Uterus (tissue), 4 donors: ENCODE data around the gene RAB39A. TPM values are rescaled to one million over a fixed set of nuclear protein-coding genes. Genes with fewer than 3 reads are reported as not detected.

Experiments used
- DNase-seq, 2 donors: peaks; one replicate each; pipeline ENCODE4 v3.0.0-alpha.2; 2019 to 2020
- H3K27ac ChIP-seq, 2 donors: fragments of 200-600 bp; sonication (generic); 1 replicate in 1 of 2; 2 replicates in 1 of 2; pipeline ENCODE4 v1.5.1; 2016 to 2018
- H3K27me3 ChIP-seq, 2 donors: fragments of 200-600 bp; sonication (generic); one replicate each; pipeline ENCODE4 v1.5.1; 2018 to 2019; ENCODE audit warnings: control low read depth in 1 of 2
- H3K36me3 ChIP-seq, 2 donors: fragments of 200-600 bp; sonication (generic); one replicate each; pipeline ENCODE4 v1.5.1; 2019; ENCODE audit warnings: control low read depth in 1 of 2
- H3K4me1 ChIP-seq, 2 donors: fragments of 200-600 bp; sonication (generic); one replicate each; pipeline ENCODE4 v1.5.1; 2018 to 2019; ENCODE audit warnings: control low read depth in 1 of 2
- H3K4me3 ChIP-seq, 2 donors: fragments of 200-600 bp; sonication (generic); 1 replicate in 1 of 2; 2 replicates in 1 of 2; pipeline ENCODE4 v1.5.1; 2018 to 2019; ENCODE audit warnings: mild to moderate bottlenecking in 1 of 2
- H3K9me3 ChIP-seq, 2 donors: fragments of 200-600 bp; sonication (generic); one replicate each; pipeline ENCODE4 v1.5.1; 2019; ENCODE audit warnings: control low read depth in 1 of 2
- CTCF ChIP-seq, 4 experiments: fragments of 200-600 bp in 2 of 4; fragments of 450-650 bp in 2 of 4; sonication (generic) in 2 of 4; IDR thresholded peaks; one replicate each; pipeline ENCODE4 v1.5.1; 2016 to 2019; ENCODE audit warnings: antibody characterized with exemption in 4 of 4, mild to moderate bottlenecking in 2 of 4, moderate library complexity in 1 of 4
- POLR2A ChIP-seq, 2 donors: fragments of 450-650 bp; IDR thresholded peaks; one replicate each; pipeline ENCODE4 v1.6.1; 2016; ENCODE audit warnings: antibody characterized with exemption in 2 of 2, mild to moderate bottlenecking in 1 of 2, moderate library complexity in 1 of 2
- intact Hi-C: fragments of 100-400 bp; cut with DNase I; formaldehyde crosslinking; loops from one replicate; pipeline ENCODE4 v1.15.1; 2023; ENCODE audit warnings: low total_unique reads
- total RNA-seq, 4 donors: library from RNA; depleted of rRNA in 3 of 4; stranded (reverse); fragments of >200 nt in 3 of 4; gene quantifications; one replicate each; pipeline versions ENCODE4 v1.1.0 to v1.2.4, GENCODE V29; 2014 to 2023
- donor health status: DM: yes; HTN: yes; CAD: no.

RAB39A gene
- total RNA-seq, 4 donors from 2014 or later, result 0.26 to 3.9 (median 0.79) TPM; not detected in 1

- no peak for DNase-seq
- H3K27ac ChIP-seq, result no peak overlapping the region
- H3K36me3 ChIP-seq, result no peaks in the 10 kb centered on the region
- H3K4me3 ChIP-seq, result no peak overlapping the region
- intact Hi-C loops, result no loop called here
- H3K4me1 ChIP-seq, result no peaks in the 10 kb centered on the region
- TF ChIP-seq POLR2A (IDR thresholded peaks at IDR 0.05) (no peak), CTCF (IDR thresholded peaks at IDR 0.05) (no peak)
- no peaks in the 10 kb centered on the region for H3K27me3 ChIP-seq
- H3K9me3 ChIP-seq, result no peaks in the 10 kb centered on the region
Observed at GRCh38 chr11:107962181-107962580, 33.9 kb downstream of the RAB39A start.

GRCh38 chr11:107963091-107963490 is 34.8 kb downstream of the RAB39A start:
- TF ChIP-seq CTCF (IDR thresholded peaks at IDR 0.05), result no peak
- no peak for TF ChIP-seq POLR2A (IDR thresholded peaks at IDR 0.05)
- DNase-seq, result no peak
- intact Hi-C loops, result no loop called here
- Histone ChIP-seq H3K27ac (no peak overlapping the region), H3K4me1 (no peaks in the 10 kb centered on the region), H3K4me3 (no peak overlapping the region), H3K9me3 (no peaks in the 10 kb centered on the region), H3K36me3 (no peaks in the 10 kb centered on the region), H3K27me3 (no peaks in the 10 kb centered on the region)

- no peaks in the 10 kb centered on the region for H3K36me3 ChIP-seq
- H3K9me3 ChIP-seq, result no peaks in the 10 kb centered on the region
- TF ChIP-seq POLR2A (IDR thresholded peaks at IDR 0.05), result no peak
- no peak for TF ChIP-seq CTCF (IDR thresholded peaks at IDR 0.05)
- DNase-seq, result no peak
- no peak overlapping the region for H3K4me3 ChIP-seq
- no peak overlapping the region for H3K27ac ChIP-seq
- no peaks in the 10 kb centered on the region for H3K27me3 ChIP-seq
- no peaks in the 10 kb centered on the region for H3K4me1 ChIP-seq
- intact Hi-C loops, result no loop called here
Observed at GRCh38 chr11:107969219-107969618, 41.0 kb downstream of the RAB39A start.

- H3K4me1 ChIP-seq, result no peaks in the 10 kb centered on the region
- H3K27me3 ChIP-seq, result no peaks in the 10 kb centered on the region
- H3K9me3 ChIP-seq, result no peaks in the 10 kb centered on the region
- no peak for DNase-seq
- H3K36me3 ChIP-seq, result no peaks in the 10 kb centered on the region
- H3K27ac ChIP-seq, result no peak overlapping the region
- H3K4me3 ChIP-seq, result no peak overlapping the region
- intact Hi-C loops, result no loop called here
- no peak for TF ChIP-seq POLR2A (IDR thresholded peaks at IDR 0.05)
- TF ChIP-seq CTCF (IDR thresholded peaks at IDR 0.05), result no peak
Observed at GRCh38 chr11:107970049-107970448, 41.8 kb downstream of the RAB39A start.

GRCh38 chr11:107973641-107974040 is 45.4 kb downstream of the RAB39A start:
- intact Hi-C loops, result no loop called here
- H3K27me3 ChIP-seq, result no peaks in the 10 kb centered on the region
- H3K4me1 ChIP-seq, result no peaks in the 10 kb centered on the region
- H3K4me3 ChIP-seq, result no peak overlapping the region
- H3K27ac ChIP-seq, result no peak overlapping the region
- TF ChIP-seq POLR2A (IDR thresholded peaks at IDR 0.05) (no peak), CTCF (IDR thresholded peaks at IDR 0.05) (no peak)
- no peaks in the 10 kb centered on the region for H3K36me3 ChIP-seq
- DNase-seq, result no peak
- no peaks in the 10 kb centered on the region for H3K9me3 ChIP-seq
